ENCODE measurements around the gene MIDN. TPM values are rescaled to one million over a fixed set of nuclear protein-coding genes. Genes with fewer than 3 reads are reported as not detected.
A peak's percentile ranks its signal among the peaks of the same experiment; 100 is the strongest.

The MIDN gene
- total RNA-seq, 4 donors from 2014 or later = 12.4 to 65.0 (median 40.4) TPM

DNA sequence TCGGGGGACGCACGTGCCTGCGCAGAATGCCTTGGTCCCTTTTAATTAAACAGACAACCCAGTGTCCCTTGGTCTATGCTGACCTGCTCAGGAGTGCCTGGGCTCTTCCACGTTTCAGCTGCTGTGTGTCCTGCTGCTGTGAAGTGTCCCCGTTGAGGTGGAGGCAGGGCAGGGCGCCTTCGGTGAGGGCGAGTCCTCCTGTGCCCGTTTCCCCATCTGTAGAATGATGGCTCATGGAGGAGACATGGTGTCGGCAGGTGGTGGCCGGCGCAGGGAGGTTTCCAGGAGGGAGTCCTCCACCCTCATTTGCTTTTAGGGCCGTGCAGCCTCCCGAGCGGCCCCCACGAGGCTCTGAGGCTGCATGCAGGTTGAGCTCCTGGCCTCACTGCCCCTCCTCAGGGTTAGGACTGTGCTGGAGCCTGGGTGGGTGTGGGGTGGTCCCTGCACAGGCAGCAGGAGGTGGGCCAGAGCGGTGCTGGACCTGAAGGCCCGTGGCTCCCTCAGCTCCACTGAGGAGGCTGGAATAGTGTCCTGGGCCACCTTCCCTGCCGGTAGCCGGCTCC lies 34.0 kb upstream of the MIDN start:
- Histone ChIP-seq H3K36me3 (peaks cover 0 to 40% (median 0%) of the 10 kb centered on the region in 3 donors), H3K4me3 (peak overlapping the region in 2 of 4 donors; percentile 2 to 47), H3K4me1 (peaks cover 56 to 100% (median 91%) of the 10 kb centered on the region in 3 donors), H3K27me3 (no peaks in the 10 kb centered on the region), H3K9me3 (no peaks in the 10 kb centered on the region), H3K27ac (peak overlapping the region; percentile 80 to 96 (median 88))
- no peak for DNase-seq
- TF ChIP-seq, protein P1, sequence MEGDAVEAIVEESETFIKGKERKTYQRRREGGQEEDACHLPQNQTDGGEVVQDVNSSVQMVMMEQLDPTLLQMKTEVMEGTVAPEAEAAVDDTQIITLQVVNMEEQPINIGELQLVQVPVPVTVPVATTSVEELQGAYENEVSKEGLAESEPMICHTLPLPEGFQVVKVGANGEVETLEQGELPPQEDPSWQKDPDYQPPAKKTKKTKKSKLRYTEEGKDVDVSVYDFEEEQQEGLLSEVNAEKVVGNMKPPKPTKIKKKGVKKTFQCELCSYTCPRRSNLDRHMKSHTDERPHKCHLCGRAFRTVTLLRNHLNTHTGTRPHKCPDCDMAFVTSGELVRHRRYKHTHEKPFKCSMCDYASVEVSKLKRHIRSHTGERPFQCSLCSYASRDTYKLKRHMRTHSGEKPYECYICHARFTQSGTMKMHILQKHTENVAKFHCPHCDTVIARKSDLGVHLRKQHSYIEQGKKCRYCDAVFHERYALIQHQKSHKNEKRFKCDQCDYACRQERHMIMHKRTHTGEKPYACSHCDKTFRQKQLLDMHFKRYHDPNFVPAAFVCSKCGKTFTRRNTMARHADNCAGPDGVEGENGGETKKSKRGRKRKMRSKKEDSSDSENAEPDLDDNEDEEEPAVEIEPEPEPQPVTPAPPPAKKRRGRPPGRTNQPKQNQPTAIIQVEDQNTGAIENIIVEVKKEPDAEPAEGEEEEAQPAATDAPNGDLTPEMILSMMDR (IDR thresholded peaks at IDR 0.05) = no peak
- TF ChIP-seq POLR2A (IDR thresholded peaks at IDR 0.05) = no peak
- 15 to 20% methylated on average over 1 to 8 of the region's 21 CpGs for WGBS, 2 donors
- intact Hi-C loops (cut with DNase I) = no loop called here

GRCh38 chr19:1214862-1215731 lies 33.3 kb upstream of the MIDN start:
- WGBS, 2 donors = 36 to 49% methylated on average over 7 to 10 of the region's 26 CpGs
- peak overlapping the region in 1 of 4 donors; percentile 47 for H3K4me3 ChIP-seq
- intact Hi-C loops (cut with DNase I) = no loop called here
- no peaks in the 10 kb centered on the region for H3K9me3 ChIP-seq
- TF ChIP-seq, protein P1 (IDR thresholded peaks at IDR 0.05) = no peak
- TF ChIP-seq POLR2A (IDR thresholded peaks at IDR 0.05) = no peak
- no peak for DNase-seq
- no peaks in the 10 kb centered on the region for H3K27me3 ChIP-seq
- H3K27ac ChIP-seq = peak overlapping the region; percentile 80 to 96 (median 88)
- H3K4me1 ChIP-seq = peaks cover 49 to 100% (median 84%) of the 10 kb centered on the region in 3 donors
- H3K36me3 ChIP-seq = peaks cover 0 to 41% (median 0%) of the 10 kb centered on the region in 3 donors

DNA sequence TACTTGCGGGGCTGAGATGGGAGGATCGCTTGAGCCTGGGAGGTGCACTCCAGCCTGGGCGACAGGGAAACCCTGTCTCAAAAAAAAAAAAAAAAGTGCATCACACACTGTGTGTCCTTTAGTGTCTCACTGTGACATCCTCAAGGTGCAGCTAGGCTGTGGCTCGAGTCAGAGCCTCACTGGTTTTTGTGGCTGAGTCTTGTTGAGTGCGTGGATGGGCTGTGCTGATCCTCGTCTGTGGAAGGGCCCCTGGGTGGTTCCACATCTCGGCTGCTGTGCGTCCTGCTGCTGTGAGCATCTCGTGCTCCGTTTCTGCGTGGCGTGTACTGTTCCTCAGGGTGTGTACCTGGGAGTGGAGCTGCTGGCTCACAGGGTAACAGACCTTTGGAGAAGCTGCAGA lies 31.6 kb upstream of the MIDN start:
- Histone ChIP-seq H3K4me3 (no peak overlapping the region), H3K9me3 (no peaks in the 10 kb centered on the region), H3K4me1 (peaks cover 36 to 97% (median 73%) of the 10 kb centered on the region in 3 donors), H3K27ac (peak overlapping the region in 3 of 4 donors; percentile 80 to 96 (median 90)), H3K27me3 (no peaks in the 10 kb centered on the region), H3K36me3 (peaks cover 12 to 46% (median 13%) of the 10 kb centered on the region in 3 donors)
- intact Hi-C loops (cut with DNase I) = no loop called here
- 55 to 74% methylated on average over 12 of the region's 12 CpGs for WGBS, 2 donors
- no peak for TF ChIP-seq POLR2A (IDR thresholded peaks at IDR 0.05)
- TF ChIP-seq, protein P1 (IDR thresholded peaks at IDR 0.05) = no peak
- DNase-seq = no peak

DNA sequence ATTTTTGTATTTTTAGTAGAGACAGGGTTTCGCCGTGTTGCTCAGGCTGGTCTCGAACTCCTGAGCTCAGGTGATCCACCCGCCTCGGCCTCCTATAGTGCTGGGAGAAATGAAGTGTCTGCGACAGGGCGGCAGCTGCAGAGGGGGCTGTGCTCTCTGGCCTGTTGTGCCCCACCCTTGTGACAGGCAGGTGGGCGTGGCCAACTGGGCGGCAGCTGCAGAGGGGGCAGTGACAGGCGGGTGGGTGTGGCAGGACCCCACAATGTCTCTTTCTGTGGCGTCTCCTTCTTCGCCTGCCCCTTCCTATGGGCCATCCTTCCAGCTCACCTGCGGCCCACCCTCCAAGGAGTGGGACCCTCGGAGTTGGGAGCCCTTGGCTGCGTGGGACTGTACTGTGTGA lies 31.0 kb upstream of the MIDN start:
- H3K9me3 ChIP-seq = no peaks in the 10 kb centered on the region
- no peaks in the 10 kb centered on the region for H3K27me3 ChIP-seq
- H3K27ac ChIP-seq = peak overlapping the region in 3 of 4 donors; percentile 39 to 90 (median 46)
- intact Hi-C loops (cut with DNase I) = no loop called here
- peaks cover 16 to 49% (median 18%) of the 10 kb centered on the region in 3 donors for H3K36me3 ChIP-seq
- no peak overlapping the region for H3K4me3 ChIP-seq
- TF ChIP-seq, protein P1 (IDR thresholded peaks at IDR 0.05) = no peak
- TF ChIP-seq POLR2A (IDR thresholded peaks at IDR 0.05) = no peak
- WGBS, 2 donors = 72 to 95% methylated on average over 4 to 6 of the region's 15 CpGs
- DNase-seq = no peak
- H3K4me1 ChIP-seq = peaks cover 36 to 97% (median 68%) of the 10 kb centered on the region in 3 donors
